GM19193 (cell line): ENCODE results near the gene EHBP1.

ENCODE experiments used
- POLR2A ChIP-seq: IDR thresholded peaks from 4 replicates; pipeline ENCODE4 v1.6.1; 2011; ENCODE audit not compliant: insufficient read depth, insufficient read length; ENCODE audit errors: extremely low read depth

The EHBP1 gene

DNA sequence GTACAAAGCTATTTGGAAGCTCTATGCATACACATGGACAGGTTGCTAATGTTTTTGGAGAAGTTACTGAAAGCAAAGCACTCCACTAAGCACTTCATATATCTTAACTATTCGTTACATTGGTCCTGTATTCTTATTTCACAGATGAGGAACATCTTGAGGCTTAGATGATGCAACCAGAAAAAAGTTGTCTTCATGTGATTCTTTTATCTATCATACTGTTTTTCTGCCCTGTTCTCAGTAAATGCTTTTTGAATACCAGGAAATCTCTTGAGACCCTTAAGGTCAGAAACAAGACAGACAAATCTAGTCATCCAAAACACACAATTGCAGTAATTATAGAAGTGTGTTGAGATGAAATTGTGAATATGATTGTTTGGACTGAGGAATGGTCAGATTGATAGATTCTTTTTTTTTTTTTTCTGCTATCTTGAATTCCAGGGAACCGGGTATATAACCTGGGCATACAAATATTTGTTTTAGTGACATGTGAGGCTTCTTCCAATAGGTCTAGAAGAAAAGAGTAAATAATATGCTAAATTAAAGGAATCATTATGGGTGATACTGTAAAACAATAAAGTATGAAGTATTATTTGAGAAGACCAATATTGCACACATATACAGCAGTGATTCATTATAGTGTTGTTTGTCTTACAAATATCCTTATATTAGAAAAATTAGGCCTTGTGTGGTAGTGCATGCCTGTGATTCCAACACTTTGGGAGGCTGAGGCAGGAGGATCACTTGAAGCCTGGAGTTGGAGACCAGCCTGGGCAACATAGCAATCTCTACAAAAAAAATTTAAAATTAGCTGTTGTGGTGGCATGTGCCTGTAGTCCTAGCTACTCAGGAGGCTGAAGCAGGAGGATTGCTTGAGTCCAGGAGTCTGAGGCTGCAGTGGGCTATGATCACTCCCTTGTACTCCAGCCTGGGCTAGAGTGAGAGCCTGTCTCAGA, 33.7 kb downstream of the EHBP1 start:
- no peak for TF ChIP-seq POLR2A

DNA sequence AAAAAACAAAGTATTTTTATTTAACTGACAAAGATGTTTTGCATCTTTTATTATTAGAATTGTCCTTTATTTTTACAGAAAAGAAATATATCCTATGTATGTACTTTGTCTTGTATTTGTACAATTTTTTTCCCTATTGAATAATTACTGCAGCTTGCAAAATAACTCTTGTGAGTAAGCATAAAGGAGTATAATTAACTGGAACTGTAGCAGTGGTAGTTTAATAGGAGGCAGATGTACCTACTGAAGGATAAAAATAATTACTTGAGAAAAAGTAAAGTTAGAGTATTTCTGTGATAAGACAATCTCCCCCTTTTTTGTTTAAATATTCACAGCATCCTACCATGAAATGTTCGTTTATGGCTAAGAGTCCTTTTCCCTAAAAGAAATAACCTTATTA, 34.7 kb downstream of the EHBP1 start:
- no peak for TF ChIP-seq POLR2A

DNA sequence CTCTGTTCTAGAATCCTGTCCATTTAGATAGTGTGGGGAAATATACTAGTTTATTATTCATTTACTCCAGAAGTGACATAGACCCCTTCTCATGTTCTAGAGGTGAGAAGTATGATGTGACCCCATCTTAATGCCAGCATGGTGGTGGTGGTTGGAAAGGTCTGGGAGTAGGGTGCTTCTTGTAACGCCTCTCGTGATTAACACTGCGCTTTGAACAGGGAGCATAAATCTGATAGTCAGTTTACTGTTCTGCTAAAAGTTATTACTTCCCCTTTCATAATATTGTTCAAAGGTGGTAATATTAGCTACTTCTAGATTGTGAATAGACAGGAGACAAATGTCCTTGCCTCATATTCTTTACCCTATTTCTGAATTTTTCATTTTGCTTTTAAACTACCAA, 35.6 kb downstream of the EHBP1 start:
- TF ChIP-seq POLR2A: no peak

DNA sequence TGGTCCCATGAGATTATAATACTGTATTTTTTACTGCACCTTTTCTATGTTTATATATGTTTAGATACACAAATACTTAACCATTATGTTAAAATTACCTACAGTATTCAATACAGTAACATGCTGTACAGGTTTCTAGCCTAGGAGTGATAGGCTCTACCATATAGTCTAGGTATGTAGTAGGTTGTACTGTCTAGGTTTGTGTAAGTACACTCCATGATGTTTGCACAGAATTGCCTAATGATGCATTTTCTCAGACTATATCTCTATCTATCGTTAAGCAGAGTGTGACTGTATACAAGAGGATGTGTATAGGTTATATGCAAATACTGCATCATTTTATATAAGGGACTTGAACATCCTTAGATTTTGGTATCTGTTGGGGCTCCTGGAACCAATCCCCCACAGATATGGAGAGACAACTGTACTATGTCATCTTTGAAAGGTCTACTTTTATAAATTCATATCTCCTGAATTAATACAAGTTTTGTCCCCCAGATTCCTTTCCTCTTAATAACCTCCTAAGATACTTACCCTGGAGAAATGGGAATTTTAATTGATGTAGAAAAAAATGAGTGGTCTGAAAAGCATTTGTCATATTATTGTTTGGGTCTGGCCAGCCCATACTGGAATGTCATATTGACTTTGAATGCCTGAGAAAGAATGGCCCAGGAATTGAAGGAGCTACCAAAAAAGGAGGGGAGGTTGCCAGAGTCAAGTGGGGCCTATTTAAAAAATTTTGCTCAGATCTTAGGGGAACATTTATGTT, 36.6 kb downstream of the EHBP1 start:
- no peak for TF ChIP-seq POLR2A

DNA sequence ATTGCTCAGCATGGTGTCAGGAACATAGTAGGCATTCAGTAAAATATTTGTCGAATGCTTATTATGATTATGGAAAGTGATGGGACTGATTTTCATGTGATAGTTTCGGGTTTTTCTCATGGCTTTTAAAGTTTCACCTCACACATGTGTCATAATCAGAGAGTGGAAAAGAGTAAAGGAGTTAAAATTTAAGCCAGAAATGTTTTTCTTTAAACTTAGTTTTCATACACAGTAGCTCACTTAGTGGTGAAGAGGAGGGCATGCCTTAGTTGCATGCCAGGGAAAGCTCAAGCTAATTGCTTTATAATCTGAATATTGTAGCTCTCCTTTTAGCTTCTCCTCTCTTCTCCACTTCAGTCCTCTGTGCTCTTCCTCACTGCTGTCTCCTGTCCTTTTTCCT, 38.0 kb downstream of the EHBP1 start:
- TF ChIP-seq POLR2A: no peak

DNA sequence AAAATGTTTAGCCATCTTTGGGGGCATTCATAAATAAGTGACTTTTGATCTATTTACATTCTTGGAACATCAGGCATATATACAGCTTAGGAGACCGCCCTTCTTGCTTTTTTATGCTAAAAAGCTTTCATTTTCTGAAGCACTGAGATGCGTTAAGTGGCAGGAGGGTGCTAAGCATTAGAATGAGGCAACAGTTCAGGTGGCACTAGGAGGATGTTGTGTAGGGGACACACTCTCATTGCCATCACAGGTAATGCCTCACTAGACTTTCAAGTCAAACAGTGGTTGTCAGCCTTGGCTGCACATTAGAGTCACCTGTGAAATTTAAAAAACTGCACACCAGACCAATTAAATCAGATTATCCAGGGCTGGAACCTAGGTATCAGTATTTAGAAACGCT, 39.1 kb downstream of the EHBP1 start:
- TF ChIP-seq POLR2A: no peak

DNA sequence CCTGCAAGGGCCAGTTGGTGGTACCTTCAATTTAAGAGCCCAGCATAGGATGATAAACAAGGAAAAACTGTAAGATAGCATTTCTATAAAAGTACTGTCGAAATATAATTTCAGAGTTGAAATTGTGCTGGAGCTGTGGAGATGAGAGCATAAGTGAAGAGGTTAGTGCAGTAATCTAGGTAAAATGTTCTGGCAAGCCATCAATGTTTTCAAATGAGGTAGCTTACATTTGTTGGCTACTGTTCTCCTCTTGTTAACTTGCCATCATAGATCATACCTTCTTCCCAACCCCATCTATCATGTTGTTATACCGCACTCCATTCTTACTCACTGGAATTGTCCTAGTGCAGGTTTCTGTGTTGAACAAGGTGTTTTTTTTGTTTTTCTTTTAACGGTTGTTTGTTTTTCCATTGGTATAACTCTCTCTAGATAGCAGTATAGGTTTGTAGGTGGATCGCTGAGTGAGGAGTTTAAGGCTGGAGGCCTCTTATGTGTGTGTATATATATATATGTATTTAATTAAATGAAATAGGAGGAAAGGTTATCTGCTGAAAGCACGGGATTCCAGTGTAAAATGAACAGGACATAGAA, 40.5 kb downstream of the EHBP1 start:
- no peak for TF ChIP-seq POLR2A

DNA sequence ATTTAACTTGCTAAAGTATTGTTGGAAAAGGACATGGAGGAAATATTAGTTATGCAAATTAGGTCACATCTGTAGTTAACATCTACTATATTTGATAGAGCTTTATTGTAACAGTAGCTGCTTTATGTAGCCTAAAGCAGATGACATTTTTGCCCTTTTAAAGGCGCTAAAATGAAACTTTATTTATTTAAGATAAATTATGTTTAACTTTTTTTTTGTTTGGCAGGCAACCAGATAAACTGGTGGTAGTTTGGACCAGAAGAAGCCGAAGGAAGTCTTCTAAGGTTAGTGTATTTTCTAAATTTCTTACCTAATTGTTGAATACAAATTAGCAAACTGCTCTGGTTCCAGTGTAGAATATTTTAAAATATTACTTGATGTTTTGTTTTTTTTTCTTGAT, 41.7 kb downstream of the EHBP1 start:
- no peak for TF ChIP-seq POLR2A

DNA sequence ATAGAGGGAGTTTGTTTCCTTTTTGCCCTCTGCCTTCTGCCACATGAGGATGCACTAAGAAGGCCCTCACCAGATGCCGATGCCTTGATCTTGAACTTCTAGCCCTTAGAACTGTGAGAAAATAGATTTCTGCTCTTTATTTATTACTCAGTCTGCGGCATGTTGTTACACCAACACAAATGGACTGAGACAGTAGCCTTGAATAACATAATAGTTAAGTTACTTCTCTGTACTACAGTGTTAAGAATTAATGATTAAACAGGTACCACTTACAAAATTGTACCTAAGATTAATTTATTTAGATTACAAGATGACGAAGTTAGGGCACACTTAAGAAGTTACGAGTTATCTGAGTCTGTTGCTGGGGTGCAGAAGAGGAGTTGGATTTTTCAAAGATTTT, 42.4 kb downstream of the EHBP1 start:
- no peak for TF ChIP-seq POLR2A

DNA sequence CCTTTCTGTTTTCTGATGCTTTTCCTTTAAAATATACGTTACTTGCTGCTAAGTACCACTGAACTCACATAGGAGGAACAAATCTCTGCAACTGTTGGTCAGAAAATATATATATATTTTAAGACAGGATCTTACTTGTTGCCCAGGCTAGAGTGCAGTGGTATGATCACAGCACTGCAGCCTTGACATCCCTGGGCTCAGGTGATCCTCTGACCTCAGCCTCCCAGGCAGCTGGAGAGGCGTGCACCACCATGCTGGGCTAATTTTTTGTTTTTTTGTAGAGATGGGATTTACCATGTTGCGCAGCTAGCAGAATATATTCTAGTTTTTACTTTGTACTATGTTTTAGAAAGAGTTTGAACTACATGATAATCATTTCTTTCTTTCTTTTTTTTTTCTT, 51.5 kb downstream of the EHBP1 start:
- TF ChIP-seq POLR2A: no peak

DNA sequence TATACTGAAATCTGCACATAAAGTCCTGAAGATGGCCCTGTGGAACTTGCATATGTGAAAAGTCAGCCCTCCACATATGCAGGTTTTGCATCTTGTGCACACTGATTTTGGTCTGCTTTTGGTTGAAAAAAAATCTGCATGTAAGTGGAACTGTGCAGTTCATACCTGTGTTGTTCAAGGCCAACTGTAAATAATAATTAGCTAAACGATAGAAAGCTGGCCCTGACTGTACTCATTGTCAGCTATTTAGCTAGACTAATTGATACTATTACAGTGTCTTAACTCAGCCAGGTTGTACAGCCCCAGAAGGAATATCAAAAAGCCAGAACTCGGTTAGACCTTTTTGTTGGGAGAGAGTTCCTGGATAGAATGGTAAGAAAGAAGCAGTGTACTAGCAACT, 54.5 kb downstream of the EHBP1 start:
- no peak for TF ChIP-seq POLR2A

DNA sequence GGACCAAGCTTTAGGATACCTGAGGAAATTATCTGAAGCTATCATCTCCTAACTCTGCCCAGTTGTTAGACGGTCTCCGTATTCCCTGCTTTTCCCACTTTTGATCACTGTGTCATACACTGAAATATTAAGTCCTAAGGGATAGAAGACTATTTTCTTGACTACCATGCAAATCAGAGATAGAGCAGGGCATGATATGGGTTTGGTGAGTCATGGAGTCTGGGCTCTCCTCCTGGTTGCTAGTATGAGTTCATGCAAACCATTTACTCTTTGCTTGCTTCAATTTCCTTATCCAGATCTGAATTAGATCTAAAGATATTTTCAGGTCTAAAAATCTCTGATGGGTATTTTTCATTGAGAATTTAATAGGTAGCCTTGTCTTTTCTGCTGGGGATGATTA, 55.0 kb downstream of the EHBP1 start:
- no peak for TF ChIP-seq POLR2A

DNA sequence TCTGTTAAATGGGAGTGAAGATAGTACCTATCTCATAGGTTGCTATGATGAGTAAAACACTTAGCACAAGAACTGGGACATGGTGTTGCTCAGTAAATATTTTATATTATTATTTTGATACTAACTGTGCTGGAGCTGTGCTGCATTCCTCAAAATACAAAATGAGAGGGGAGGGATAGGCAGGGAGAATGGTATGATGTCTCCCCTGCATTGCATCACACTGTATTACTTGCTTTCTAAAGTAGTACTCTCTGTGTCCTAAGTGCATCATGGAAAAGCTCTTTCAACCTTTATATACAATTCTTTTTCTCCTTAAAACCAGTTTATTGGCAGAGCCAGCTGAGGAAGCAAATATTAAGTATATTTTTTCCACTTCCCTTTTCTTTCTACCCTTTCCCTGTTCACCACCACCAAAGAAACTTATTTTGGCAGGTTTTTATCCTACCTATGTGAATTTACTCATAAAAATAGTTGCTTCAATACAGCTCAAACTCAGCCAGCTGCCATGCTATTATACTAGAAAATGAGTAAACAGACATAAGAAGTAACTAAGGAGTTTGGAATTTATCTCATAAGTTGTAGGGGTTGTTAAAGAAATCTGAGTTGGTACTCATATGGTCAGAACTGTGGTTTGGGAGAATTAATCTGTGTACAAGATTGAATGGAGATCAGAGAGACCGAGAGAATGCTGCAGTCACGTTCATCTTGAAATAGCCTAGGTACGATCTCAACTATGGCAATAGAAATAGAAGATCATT, 60.3 kb downstream of the EHBP1 start:
- no peak for TF ChIP-seq POLR2A

DNA sequence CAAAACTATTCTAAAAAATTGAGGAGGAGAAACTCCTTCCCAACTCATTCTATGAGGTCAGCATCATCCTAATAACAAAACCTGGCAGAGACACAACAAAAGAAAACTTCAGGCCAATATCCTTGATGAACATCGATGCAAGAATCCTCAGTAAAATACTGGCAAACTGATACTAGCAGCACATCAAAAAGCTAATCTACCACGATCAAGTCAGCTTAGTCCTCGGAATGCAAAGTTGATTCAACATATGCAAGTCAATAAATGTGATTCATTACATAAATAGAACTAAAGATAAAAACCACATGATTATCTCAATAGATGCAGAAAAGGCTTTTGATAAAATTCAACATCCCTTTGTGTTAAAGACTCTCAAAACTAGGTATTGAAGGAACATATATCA, 63.1 kb downstream of the EHBP1 start:
- no peak for TF ChIP-seq POLR2A

DNA sequence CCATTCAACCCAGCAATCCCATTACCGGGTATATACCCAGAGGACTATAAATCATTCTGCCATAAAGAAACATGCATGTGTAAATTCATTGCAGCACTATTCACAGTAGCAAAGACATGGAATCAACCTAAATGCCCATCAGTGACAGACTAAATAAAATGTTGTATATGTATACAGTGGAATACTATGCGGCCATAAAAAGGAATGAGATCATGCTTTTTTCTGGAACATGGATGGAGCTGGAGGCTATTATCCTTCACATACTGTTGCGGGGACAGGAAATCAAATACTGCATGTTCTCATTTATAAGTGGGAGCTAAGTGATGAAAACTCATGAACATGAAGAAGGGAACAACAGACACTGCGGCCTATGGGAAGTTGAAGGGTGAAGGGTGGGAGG, 65.1 kb downstream of the EHBP1 start:
- TF ChIP-seq POLR2A: no peak
